Brain microvascular endothelial cell (primary cell): ENCODE measurements around the gene HSD17B1.

Source experiments
- DNase-seq: peaks from one replicate; pipeline ENCODE4 v3.0.0-alpha.2; 2020
- H3K27ac ChIP-seq: fragments of 250-450 bp; sonication (Bioruptor Pico); 2 replicates; pipeline ENCODE4 v1.5.1; 2020; ENCODE audit warnings: mild to moderate bottlenecking, moderate library complexity
- H3K27me3 ChIP-seq: fragments of 250-450 bp; sonication (Bioruptor Pico); replicated peaks from 2 replicates; pipeline ENCODE4 v1.5.1; 2020; ENCODE audit warnings: mild to moderate bottlenecking
- H3K36me3 ChIP-seq: fragments of 250-450 bp; sonication (Bioruptor Pico); replicated peaks from 2 replicates; pipeline ENCODE4 v1.5.1; 2020; ENCODE audit warnings: mild to moderate bottlenecking
- H3K4me3 ChIP-seq: 2 replicates; pipeline ENCODE4 v1.5.1; 2011; ENCODE audit warnings: low read depth, mild to moderate bottlenecking, control low read depth, low read length, moderate library complexity
- in situ Hi-C: cut with HindIII; loops from 2 replicates; pipeline ENCODE4 v1.10.0; 2017; ENCODE audit warnings: low sequenced_read_pairs, low pct_ligation_motif_present
- TF ChIP-seq, protein P1 (sequence below): IDR thresholded peaks from 2 replicates; pipeline ENCODE4 v1.5.1; 2011; ENCODE audit warnings: low read depth, mild to moderate bottlenecking, moderate library complexity, low read length, control low read depth, inconsistent platforms; ENCODE audit errors: missing control alignments

The HSD17B1 gene

DNA sequence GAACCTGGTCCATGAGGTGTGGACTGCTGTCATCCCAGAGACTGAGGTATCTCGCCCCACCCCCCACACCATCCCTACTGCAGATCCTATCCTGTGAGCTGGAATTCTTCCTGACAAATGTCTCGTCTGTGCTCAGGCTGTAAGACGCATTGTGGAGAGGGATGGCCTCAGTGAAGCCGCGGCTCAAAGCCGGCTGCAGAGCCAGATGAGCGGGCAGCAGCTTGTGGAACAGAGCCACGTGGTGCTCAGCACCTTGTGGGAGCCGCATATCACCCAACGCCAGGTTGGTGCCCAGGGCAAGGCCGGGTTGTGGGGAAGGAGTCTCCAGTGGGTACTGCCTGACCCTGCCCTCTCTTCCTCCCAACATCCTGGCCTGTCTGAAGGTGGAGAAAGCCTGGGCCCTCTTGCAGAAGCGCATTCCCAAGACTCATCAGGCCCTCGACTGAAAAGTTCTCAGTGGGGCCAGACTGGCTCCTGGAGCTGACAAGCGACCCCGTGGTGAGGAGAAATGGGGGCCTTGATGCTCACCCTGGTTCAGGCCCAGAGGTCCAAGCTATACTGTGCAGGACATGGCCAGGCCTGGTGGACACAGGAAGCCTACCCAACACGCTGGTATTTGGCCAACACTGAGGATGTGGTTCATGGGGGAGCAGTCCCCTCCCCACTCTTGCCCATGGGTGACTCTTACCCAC lies 12.9 kb downstream of the HSD17B1 start:
- Histone ChIP-seq H3K27me3 (no peaks in the 10 kb centered on the region), H3K27ac (no peak overlapping the region), H3K4me3 (no peak overlapping the region), H3K36me3 (peaks cover 41% of the 10 kb centered on the region)
- in situ Hi-C loops, result no loop called here
- TF ChIP-seq, protein P1, sequence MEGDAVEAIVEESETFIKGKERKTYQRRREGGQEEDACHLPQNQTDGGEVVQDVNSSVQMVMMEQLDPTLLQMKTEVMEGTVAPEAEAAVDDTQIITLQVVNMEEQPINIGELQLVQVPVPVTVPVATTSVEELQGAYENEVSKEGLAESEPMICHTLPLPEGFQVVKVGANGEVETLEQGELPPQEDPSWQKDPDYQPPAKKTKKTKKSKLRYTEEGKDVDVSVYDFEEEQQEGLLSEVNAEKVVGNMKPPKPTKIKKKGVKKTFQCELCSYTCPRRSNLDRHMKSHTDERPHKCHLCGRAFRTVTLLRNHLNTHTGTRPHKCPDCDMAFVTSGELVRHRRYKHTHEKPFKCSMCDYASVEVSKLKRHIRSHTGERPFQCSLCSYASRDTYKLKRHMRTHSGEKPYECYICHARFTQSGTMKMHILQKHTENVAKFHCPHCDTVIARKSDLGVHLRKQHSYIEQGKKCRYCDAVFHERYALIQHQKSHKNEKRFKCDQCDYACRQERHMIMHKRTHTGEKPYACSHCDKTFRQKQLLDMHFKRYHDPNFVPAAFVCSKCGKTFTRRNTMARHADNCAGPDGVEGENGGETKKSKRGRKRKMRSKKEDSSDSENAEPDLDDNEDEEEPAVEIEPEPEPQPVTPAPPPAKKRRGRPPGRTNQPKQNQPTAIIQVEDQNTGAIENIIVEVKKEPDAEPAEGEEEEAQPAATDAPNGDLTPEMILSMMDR, result no peak
- no peak for DNase-seq

- H3K36me3 ChIP-seq, result peaks cover 44% of the 10 kb centered on the region
- H3K27me3 ChIP-seq, result no peaks in the 10 kb centered on the region
- no peak for DNase-seq
- in situ Hi-C loops, result no loop called here
- H3K4me3 ChIP-seq, result peak overlapping the region; percentile 94
- TF ChIP-seq, protein P1, result no peak
- H3K27ac ChIP-seq, result peak overlapping the region; percentile 60
Measured at GRCh38 chr17:42566215-42566882, 13.6 kb downstream of the HSD17B1 start.

DNA sequence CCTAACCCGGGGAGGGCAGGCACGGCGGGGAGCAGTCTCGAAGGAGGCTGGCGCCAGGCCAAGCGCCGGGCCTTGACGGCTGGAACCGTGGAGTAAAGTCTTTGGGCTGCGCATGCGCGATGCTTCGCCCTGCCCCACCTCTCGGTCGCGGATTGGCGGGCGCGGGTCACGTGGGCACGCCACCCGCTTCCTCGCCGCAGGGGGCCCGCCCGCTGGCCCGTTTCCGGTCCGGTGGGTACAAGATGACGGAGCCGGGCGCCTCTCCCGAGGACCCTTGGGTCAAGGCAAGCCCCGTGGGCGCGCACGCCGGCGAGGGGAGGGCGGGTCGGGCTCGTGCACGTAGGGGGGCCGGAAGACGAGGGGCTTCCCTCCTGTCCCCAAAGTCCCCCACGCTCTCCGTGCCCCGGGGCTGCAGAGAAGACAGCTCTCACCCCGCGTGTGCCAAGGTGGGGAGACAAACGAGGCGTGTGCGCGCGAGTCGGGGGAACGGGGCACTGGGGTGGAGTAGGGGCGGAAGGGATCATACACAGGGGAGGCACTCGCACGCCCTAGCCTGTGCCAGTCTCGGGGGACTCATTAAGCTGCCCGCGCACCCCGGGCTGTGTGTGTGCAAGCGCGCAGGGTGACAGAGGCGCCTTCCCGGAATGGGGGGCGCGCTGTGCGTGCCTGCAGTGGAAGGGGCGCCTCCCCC lies 14.3 kb downstream of the HSD17B1 start, which contains the start of gene MLX:
MLX (plus strand) TSS at position 218 of the 691 bp plus-strand sequence; CDS start at position 243, 25 bp downstream.
- Histone ChIP-seq H3K27ac (peak within 1 kb of the TSS; percentile 60), H3K36me3 (peaks cover 49% of the 10 kb centered on the region), H3K4me3 (peak within 1 kb of the TSS; percentile 94), H3K27me3 (no peaks in the 10 kb centered on the region)
- peak; percentile 76 for DNase-seq
- TF ChIP-seq, protein P1, result no peak
- in situ Hi-C loops, result no loop called here

GRCh38 chr17:42568341-42569111 lies 15.8 kb downstream of the HSD17B1 start:
- H3K36me3 ChIP-seq, result peaks cover 62% of the 10 kb centered on the region
- H3K4me3 ChIP-seq, result no peak overlapping the region
- TF ChIP-seq, protein P1, result no peak
- H3K27ac ChIP-seq, result no peak overlapping the region
- DNase-seq, result no peak
- in situ Hi-C loops, result no loop called here
- no peaks in the 10 kb centered on the region for H3K27me3 ChIP-seq

DNA sequence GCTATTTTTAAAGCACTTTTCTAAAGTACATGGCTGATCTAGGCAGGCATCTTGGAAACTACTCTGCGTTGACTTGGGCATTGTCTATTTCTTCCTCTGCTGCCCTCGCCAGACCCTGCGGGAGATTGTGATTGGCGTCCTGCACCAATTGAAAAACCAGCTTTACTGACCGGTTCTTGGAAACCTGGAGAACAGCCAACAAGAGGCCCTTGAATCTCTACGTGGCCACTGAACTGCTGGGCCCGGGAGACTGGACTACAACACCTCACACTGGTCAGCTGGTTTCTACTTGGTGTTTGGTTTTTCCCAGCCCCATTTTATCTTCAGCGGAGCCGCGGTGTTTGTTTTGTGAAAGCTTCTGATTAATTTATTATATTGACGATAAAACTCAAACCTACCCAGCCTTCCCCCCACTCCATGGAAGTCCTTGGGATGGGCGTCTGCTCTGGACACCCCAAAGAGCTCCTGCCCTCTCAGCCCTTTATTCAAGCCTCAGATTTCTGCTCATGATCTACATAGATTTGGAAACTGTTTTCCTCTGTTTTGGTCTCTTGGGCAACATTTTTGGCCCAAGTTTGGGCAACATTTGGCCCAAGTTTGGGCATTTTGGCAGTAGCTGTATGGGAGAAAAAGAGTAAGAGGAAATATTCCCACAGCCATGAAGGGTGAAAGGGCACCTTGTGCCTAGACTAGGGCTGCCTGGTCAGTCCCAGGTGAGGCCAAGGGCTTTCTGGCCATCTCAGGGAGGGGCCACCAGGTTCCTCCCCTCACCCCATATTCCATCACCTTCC lies 18.9 kb downstream of the HSD17B1 start:
- H3K27ac ChIP-seq, result no peak overlapping the region
- no peaks in the 10 kb centered on the region for H3K27me3 ChIP-seq
- TF ChIP-seq, protein P1, result no peak
- peaks cover 49% of the 10 kb centered on the region for H3K36me3 ChIP-seq
- no peak for DNase-seq
- in situ Hi-C loops, result no loop called here
- H3K4me3 ChIP-seq, result no peak overlapping the region
